Neural crest cell (in vitro differentiated cells): ENCODE data around the gene ZNF768. TPM values are rescaled to one million over a fixed set of nuclear protein-coding genes. Genes with fewer than 3 reads are reported as not detected.
A peak's percentile ranks its signal among the peaks of the same experiment; 100 is the strongest.

ENCODE experiments used
- DNase-seq: peaks from one replicate; pipeline ENCODE4 v3.0.0; 2021; ENCODE audit warnings: low read depth, mixed read lengths, low spot score
- H3K27ac Mint-ChIP-seq: one replicate; pipeline ENCODE4 v1.8.0; 2021; ENCODE audit warnings: mild to moderate bottlenecking, mixed read lengths; ENCODE audit not compliant: unreplicated experiment
- H3K27me3 Mint-ChIP-seq: 2 replicates; pipeline ENCODE4 v1.8.0; 2021; ENCODE audit warnings: low read depth, mild to moderate bottlenecking, mixed read lengths
- H3K36me3 Mint-ChIP-seq: 2 replicates; pipeline ENCODE4 v1.8.0; 2021; ENCODE audit warnings: low read depth, mild to moderate bottlenecking, mixed read lengths
- H3K4me1 Mint-ChIP-seq: 2 replicates; pipeline ENCODE4 v1.8.0; 2021; ENCODE audit warnings: mixed read lengths
- H3K4me3 Mint-ChIP-seq: one replicate; pipeline ENCODE4 v1.8.0; 2021; ENCODE audit warnings: mild to moderate bottlenecking, mixed read lengths
- H3K9me3 Mint-ChIP-seq: 2 replicates; pipeline ENCODE4 v1.8.0; 2021; ENCODE audit warnings: mixed read lengths
- CTCF ChIP-seq: fragments of 200-600 bp; sonication (generic); conservative IDR thresholded peaks from 2 replicates; pipeline ENCODE4 v1.5.0; 2021; ENCODE audit warnings: antibody characterized with exemption, mild to moderate bottlenecking
- total RNA-seq: library from RNA; stranded (reverse); gene quantifications from 2 replicates; pipeline ENCODE4 v1.2.1, GENCODE V29; 2021

The ZNF768 gene
- total RNA-seq, 1 donor from 2014 or later, result 68.5 TPM

- Mint-ChIP-seq H3K27me3 (no peaks in the 10 kb centered on the region), H3K9me3 (no peaks in the 10 kb centered on the region), H3K4me1 (peaks cover 33% of the 10 kb centered on the region), H3K27ac (no peak overlapping the region), H3K36me3 (peaks cover 15% of the 10 kb centered on the region), H3K4me3 (peak overlapping the region; percentile 76)
- DNase-seq, result no peak
- no peak for TF ChIP-seq CTCF
These were observed 28.4 kb upstream of the ZNF768 start for GRCh38 chr16:30554557-30555314.

- no peaks in the 10 kb centered on the region for H3K27me3 Mint-ChIP-seq
- peaks cover 31% of the 10 kb centered on the region for H3K4me1 Mint-ChIP-seq
- no peak overlapping the region for H3K27ac Mint-ChIP-seq
- peak overlapping the region; percentile 76 for H3K4me3 Mint-ChIP-seq
- H3K36me3 Mint-ChIP-seq, result peaks cover 15% of the 10 kb centered on the region
- no peak for DNase-seq
- TF ChIP-seq CTCF, result no peak
- H3K9me3 Mint-ChIP-seq, result no peaks in the 10 kb centered on the region
These were observed 27.1 kb upstream of the ZNF768 start for GRCh38 chr16:30553393-30553899.

- TF ChIP-seq CTCF, result no peak
- H3K27me3 Mint-ChIP-seq, result no peaks in the 10 kb centered on the region
- no peak for DNase-seq
- no peaks in the 10 kb centered on the region for H3K9me3 Mint-ChIP-seq
- H3K4me3 Mint-ChIP-seq, result peak overlapping the region; percentile 76
- peaks cover 30% of the 10 kb centered on the region for H3K4me1 Mint-ChIP-seq
- peaks cover 15% of the 10 kb centered on the region for H3K36me3 Mint-ChIP-seq
- no peak overlapping the region for H3K27ac Mint-ChIP-seq
These were observed 26.6 kb upstream of the ZNF768 start for GRCh38 chr16:30552956-30553355.

GRCh38 chr16:30551781-30552180 is 25.4 kb upstream of the ZNF768 start:
- Mint-ChIP-seq H3K36me3 (peaks cover 15% of the 10 kb centered on the region), H3K4me3 (no peak overlapping the region), H3K27ac (peak overlapping the region; percentile 35), H3K4me1 (peaks cover 27% of the 10 kb centered on the region), H3K27me3 (no peaks in the 10 kb centered on the region), H3K9me3 (no peaks in the 10 kb centered on the region)
- no peak for TF ChIP-seq CTCF
- DNase-seq, result no peak

- Mint-ChIP-seq H3K36me3 (peaks cover 3% of the 10 kb centered on the region), H3K4me1 (peaks cover 15% of the 10 kb centered on the region), H3K4me3 (peak overlapping the region; percentile 40), H3K27ac (peak overlapping the region; percentile 91), H3K27me3 (no peaks in the 10 kb centered on the region), H3K9me3 (no peaks in the 10 kb centered on the region)
- no peak for DNase-seq
- TF ChIP-seq CTCF, result no peak
These were observed 22.3 kb upstream of the ZNF768 start for GRCh38 chr16:30548416-30549253.
